HG03175 (cell line): ENCODE data around the gene GEMIN2.
"Not testable (repeated sequence)": the region's sequence is repeated elsewhere in the genome, so short reads cannot be mapped to it uniquely, and the experiment has no call there.

Experiments
- ATAC-seq: cut with Tn5 transposase; IDR thresholded peaks from one replicate; pipeline ENCODE4 v1.9.1; 2021; ENCODE audit warnings: mild to moderate bottlenecking, moderate library complexity; ENCODE audit not compliant: unreplicated experiment

Gene GEMIN2, protein sequence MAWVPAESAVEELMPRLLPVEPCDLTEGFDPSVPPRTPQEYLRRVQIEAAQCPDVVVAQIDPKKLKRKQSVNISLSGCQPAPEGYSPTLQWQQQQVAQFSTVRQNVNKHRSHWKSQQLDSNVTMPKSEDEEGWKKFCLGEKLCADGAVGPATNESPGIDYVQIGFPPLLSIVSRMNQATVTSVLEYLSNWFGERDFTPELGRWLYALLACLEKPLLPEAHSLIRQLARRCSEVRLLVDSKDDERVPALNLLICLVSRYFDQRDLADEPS

DNA sequence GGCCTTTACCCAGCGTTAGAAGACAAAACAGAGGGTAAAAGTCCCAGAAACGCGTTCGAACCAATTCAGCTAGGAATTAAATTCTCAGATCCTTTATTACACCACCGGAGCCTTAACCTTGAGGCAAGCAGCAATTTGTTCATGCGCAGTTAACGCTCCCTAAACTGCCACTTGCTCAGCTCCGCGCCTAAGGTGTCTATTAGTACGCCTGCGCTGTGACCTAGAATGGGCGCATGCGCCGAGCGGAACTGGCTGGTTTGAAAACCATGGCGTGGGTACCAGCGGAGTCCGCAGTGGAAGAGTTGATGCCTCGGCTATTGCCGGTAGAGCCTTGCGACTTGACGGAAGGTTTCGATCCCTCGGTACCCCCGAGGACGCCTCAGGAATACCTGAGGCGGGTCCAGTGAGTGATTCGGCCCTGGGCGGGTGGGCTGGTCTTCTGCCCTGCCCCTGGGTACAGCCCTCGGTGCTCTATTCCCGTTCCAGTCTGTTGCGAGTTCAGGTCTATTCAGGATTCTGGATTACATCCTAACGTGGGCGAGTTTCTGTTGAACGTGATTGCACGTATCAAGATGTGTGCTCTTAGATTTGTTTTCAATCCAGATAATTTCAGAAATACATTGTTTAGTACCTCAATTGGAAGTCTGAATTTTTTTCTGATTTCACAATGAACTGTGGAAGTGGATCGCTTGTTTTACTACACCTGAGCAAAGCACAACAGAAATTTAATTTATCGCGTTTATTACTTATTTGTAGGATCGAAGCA, at the start of gene GEMIN2:
GEMIN2 (plus strand) TSS at position 251 of the 766 bp plus-strand sequence; CDS start at position 267, 16 bp downstream.
- ATAC-seq: peak; percentile 92

DNA sequence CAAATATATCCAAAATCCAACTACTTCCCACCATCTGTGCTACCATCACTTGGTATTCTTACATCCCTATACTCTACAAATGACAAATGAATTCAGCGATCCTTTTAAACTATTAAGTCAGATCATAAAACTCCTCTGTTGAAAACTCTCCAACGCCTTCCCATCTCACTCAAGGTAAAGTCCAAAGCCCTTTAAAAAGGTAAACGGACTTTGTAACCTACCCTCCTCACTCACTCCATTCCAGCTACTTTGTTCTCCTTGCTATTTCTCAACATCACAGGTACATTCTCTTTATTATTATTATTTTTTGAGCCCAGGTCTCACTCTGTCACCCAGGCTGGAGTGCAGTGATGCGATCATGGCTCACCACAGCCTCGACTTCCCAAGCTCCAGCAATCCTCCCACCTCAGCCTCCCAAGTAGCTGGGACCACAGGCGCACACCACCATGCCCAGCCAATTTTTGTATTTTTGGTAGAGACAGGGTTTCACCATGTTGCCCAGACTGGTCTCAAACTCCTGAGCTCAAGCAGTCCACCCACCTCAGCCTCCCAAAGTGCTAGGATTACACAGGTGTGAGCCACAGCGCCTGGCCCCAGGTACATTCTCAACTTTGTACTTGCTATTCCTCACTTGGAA, 44.8 kb upstream of the GEMIN2 start:
- not testable (repeated sequence) for ATAC-seq

DNA sequence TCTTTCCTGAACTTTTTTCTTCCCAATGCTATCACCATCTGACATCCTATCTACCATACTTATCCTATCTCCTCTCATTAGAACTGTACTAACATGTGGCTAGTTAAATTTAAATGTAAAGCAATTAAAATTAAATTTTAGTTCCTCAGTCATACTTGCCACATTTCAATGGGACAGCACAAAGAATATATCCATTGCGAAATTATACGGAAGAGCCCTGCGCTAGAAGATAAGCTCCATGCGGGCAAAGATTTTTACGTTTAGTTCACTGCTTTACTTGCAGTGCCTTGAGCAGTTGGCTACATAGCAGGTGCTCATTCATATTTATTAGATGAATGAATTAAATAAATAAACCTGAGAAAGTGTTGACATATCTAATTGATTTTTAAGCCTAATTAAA, 44.2 kb upstream of the GEMIN2 start:
- ATAC-seq: no peak

DNA sequence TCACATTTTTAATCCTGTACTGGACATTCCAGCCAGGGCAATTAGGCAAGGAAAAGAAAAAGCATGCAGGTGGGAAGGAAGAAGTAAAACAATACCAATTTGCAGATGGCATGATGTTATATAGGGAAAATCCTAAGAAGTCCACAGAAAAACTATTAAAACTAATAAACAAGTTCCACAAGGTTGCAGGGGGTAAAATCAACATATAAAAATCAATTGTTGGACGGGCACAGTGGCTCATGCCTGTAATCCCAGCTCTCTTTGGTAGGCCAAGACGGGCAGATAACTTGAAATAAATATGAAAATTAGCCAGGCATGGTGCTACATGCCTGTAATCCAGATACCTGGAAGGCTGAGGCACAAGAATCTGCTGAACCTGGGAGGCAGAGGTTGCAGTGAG, 43.0 kb upstream of the GEMIN2 start:
- ATAC-seq: no peak

DNA sequence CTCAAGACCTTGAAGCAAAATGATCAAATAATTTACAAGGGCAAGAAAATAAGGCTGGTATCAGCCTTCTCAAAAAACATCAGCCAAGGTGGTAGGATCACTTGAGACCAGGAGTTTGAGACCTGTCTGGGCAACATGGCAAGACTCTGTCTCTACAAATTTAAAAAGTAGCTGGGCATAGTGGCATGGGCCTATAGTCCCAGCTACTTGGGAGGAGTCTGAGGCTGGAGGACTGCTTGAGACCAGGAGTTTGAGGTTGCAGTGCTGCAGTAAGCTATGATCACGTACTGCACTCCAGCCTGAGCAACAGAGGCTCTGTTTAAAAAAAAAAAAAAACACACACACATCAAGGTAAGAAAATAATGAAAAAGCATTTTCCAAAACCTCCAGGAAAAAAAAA, 33.2 kb upstream of the GEMIN2 start:
- no peak for ATAC-seq

DNA sequence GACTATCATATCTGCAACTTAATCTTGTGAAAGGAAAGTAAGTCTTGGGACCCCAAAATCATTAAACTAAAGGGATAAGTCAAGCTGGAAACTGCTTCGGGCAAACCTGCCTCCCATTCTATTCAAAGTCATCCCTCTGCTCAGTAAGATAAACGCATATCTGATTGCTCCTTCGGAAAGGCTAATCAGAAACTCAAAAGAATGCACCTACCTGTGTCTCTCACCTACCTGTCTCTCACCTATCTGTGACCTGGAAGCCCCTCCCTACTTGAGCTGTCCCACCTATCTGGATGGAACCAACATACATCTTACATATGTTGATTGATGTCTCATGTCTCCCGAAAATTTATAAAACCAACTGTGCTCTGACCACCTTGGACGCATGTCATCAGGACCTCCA, 31.0 kb upstream of the GEMIN2 start:
- ATAC-seq: no peak

DNA sequence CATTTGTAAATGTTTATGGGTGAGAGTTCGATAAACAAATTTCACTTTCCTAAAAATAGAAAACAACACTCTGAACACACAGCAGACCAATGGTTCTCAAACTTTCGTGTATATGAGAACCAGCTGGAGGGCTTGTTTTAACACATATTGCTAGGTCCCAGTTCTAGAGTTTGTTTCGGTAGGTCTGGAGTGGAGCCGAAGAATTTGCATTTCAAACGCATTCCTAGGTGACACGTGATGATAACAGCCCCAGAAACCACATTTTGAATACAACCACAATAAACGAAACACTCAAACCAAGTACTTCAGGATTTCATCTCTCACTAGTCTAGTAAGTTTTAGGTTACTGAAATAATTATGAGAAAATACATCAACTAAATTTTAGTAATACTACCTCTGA, 28.2 kb upstream of the GEMIN2 start:
- no peak for ATAC-seq

DNA sequence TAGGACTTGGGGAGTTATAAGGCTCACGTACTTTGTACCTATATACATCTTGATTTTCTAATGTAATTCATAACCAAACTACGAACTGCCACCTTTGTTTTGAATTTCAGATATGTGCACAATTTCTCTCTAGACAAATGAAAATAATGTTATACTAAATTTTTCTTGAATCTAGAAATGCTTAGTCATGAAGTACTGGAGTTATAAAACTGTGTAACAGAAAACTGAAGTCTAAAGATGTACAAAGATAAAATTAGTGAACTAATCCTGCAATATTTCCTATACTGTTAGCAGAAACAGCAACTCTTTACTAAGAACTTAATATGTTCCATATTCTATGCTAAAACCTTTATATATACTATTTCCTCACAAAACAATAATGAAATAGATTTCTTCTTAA, 26.6 kb upstream of the GEMIN2 start:
- no peak for ATAC-seq

DNA sequence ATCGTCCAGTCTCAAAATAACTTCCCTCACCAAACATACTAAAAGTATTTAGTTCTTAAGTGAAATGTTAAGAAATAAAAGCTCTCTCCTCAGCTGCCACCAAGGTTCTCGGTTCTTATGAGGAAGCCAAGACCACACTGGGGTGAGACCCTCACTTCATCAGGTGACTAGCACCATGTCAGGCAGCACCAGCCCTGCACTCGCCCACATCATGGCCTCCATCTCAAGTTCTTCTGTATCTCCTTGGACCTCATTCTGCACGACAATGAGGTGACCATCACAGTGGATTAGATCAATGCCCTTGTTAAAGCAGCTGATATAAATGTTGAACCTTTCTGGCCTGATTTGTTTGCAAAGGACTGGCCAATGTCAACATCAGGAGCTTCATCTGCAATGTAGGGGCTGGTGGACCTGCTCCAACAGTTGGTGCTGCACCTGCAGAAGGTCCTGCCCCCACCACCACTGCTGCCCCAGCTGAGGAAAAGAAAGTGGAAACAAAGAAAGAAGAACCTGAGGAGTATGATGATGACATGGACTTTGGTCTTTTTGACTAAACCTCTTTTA, 23.5 kb upstream of the GEMIN2 start:
- ATAC-seq: no peak

DNA sequence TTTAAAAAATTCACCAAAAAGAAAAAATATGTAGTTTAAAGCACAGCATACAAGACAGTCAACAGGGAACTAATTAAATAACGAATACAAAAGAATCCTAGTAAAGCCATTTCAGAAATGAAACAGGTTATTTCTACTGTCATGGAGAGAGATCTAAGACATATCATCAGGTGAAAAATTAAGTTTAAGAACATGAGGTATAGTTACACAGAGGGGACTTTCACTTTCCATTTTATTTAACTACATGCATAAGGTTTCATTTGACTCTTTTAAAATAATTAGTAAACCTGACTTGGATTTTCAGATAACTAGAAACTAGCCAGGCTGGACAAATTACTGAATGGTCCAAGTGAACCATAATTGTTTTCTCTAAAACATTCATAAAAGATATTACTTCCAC, 22.4 kb upstream of the GEMIN2 start:
- no peak for ATAC-seq

DNA sequence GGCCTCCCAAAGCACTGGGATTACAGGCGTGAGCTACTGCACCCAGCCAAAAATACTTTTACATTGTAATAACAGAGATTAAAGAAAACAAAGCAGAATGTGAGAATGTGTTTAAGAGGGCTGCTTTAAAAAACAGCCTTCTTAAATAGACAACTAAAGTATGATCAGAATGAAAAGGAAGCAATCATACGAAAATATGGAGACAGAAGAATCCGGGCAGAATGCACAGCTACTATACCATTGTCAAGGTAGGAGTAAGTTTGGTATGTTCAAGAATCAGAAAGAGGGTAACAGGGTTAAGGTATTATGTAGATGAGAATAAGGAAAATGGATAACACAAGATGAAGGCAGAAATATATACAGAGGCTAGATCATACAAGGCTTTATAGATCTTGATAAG, 19.6 kb upstream of the GEMIN2 start:
- ATAC-seq: no peak

DNA sequence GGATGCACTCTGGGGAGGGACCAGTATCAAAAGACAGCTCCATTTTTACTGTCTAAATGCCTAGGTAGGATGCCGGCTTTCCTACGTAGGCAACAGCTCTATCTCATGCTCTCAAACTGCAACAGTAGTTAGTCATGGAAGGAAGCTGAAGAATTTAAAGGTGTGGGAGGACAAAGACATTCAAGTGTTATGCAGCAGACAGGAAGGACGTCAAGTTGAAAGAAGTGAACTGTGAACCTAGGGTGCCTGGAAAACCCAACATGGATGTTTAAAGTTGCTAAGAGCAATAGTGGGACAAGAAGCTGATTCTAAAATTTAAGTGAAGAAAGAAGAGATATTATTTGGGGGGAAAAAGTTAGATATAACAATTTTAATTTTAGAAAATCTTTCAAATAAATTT, 17.0 kb upstream of the GEMIN2 start:
- ATAC-seq: no peak

DNA sequence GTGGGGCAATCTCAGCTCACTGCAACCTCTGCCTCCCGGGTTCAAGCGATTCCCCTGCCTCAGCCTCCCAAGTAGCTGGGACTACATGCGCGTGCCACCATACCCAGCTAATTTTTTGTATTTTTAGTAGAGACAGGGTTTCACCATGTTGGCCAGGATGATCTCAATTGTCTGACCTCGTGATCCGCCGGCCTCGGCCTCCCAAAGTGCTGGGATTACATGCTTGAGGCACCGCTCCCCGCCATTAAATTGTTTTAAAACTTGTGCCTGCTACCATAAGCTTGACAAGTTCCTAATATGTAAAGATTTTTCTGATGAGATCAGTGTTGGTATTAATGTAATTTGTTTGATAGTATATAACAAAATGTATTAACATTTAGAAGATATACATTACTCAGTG, 14.9 kb upstream of the GEMIN2 start:
- not testable (repeated sequence) for ATAC-seq

DNA sequence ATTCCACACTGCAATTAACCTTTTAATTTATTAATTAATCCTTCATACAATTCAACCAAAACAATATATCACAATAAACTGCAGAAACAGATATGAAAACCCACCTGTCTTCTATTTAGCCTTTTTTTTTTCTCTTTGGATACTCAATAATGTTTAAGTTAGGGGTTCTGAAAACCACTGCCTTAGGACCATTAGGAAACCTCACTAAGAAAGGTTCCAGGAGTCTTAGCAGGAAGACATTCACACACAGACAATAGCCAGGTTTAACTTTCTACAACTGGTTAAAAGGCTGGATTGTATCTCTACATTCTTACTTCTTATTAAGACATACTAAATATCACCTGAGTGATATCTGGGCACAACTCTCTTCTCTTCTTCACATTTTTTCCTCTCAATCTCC, 14.4 kb upstream of the GEMIN2 start:
- no peak for ATAC-seq

DNA sequence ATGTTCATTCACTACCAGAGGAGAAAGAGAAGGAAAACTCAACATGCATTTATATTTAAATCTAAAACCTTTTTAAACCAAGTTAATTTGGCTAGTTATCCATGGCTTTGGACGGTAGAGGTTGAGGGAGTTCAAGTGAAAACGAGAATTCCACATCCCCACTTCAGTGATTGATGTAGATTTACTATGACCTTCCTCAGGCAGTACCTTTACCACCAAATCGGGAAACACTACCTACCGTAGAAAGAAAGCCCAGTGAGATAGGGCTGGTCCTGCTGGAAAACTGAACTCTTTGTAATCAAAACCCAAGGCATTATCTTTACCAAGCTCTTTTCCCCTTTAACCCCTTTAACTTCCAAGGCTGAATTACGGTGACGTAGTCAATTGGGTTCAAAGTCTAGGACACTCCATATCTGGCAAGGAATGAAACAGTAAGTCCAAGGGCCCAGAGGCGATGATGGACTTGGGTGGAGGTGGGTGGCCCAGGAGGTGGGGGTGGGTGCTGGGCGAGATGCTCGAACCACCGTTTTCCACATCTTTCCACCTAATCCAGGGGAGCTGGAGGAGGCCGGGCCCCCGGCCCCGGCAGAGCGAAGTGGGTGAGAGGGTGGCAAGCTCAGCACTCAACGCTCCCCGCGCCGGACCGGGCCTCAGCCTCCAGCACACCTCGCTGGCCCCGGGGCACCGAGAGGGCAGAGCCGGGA, 11.7 kb upstream of the GEMIN2 start:
- peak; percentile 14 for ATAC-seq

DNA sequence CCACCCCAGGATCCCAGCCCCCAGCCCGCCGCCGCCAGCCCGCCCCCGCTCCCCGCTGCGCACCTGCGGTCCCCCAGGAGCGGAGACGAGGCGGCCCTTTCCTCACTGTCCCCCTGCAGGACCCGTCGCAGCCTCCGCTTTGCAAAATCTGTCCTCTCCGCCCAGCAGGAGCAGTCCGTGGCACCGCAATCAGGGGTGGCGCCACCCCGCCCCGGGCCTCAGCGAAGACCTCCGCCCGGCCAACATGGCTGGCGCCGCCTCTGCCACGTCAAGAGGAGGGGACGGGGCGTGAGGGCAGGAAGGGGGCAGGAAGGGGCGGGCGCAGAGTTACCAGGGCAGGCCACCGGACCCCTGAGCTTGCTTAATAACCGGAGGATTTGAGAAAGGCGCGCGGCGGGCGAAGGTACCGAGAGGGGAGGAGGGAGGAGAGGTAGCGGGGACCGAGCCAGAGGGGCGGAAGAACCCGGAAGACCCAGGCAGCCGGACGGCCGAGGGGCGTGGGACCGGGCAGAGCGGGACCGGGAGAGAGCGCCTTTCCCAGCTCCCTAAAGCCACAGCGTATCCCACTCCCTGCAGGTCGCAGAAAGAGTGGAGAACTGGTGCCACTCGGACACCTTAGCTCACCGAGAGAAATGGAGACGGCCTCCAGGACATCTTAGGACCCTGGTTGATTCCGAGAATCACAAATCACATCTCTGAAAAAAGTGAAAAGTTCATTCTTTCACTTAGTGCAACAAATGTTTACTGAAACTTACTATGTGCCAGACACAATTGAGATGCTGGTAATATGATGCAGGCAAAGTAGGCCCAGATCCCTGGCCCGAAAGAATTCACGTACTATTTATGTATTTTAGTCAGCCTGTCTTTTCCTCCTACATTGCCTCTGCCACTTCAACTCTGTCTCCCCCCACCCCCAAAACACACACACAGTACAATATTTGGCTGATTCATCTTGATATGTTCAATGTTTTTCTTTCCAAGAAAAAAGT, 10.9 kb upstream of the GEMIN2 start, which contains the start of gene SEC23A:
SEC23A (minus strand) TSS at position 267 of the 989 bp plus-strand sequence. CDS start 7,117 bp downstream, outside the sequence.
- ATAC-seq: peak; percentile 89

DNA sequence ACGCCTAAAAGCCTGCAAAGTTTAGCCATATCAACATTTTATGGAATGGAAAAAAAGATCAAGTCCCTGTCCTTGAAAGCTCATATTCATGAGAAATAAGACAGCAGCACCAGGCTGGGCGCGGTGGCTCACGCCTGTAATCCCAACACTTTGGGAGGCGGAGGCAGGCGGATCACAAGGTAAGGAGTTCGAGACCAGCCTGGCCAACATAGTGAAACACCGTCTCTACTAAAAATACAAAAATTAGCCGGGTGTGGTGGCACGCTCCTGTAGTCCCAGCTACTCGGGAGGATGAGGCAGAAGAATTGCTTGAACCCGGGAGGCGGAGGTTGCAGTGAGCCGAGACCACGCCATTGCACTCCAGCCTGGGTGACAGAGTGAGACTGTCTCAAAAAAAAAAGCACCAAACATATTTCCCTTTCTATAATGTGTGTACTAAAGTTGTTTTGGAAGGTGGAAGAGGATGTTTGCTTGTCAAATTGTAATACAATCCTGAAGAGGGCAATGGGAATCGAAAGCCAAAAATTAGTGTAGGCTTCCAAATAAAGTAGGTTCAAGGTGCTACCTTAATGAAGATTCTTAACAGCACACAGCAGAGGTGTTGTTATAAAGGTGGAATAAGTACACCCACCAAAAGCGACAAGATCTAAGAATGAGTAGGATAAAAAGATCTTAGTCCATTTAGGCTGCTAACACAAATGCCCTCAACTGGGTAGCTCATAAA, 9.9 kb upstream of the GEMIN2 start:
- ATAC-seq: not testable (repeated sequence)

DNA sequence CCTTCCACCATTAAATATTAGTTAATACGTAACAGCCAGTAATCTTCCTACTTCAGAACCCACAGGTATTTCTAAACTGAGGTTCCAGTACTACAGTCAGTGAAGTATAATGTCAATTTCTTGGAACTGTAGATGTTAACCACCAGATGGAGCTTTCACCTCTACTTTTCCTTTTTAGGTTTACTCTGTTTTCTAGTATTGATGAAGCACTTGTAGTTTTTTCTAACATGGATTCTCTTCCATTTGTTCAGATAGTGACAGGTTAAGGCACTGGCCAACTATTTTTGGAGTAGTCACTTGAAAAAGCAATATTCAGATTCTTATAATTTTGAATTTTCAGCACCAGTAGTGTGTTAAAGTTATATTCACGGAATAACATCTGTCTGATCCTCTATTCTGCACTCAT, 6.5 kb upstream of the GEMIN2 start:
- no peak for ATAC-seq

DNA sequence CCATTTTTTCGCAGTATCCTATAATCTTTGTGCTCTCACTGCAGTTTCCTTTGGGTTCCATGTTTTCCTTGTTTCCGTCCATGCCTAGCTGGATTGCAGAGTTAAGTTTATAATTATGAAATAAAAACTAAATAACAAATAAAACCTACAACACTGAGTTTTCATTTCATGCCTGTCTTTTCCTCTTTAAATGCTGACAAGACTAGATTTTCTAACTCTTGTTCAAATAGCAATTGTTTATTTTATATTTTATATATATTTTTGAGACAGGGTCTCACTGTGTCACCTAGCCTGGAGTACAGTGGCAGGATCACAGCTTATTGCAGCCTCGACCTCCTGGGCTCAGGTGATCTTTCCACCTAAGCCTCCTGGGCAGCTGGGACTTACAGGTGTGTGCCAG, 5.3 kb upstream of the GEMIN2 start:
- no peak for ATAC-seq
